HUES6 (cell line): ENCODE results near the gene TAF8.
A peak's percentile ranks its signal among the peaks of the same experiment; 100 is the strongest.

Experiments used
- H3K27ac ChIP-seq: 2 replicates; pipeline ENCODE4 v1.7.0; 2013; ENCODE audit warnings: low read depth, mild to moderate bottlenecking, low read length, inconsistent platforms
- H3K27me3 ChIP-seq: 2 replicates; pipeline ENCODE4 v1.6.1; 2013; ENCODE audit warnings: low read length; ENCODE audit not compliant: control insufficient read depth, insufficient read depth
- H3K36me3 ChIP-seq: 2 replicates; pipeline ENCODE4 v1.6.1; 2013; ENCODE audit warnings: low read length; ENCODE audit not compliant: control insufficient read depth, insufficient read depth
- H3K4me1 ChIP-seq: 2 replicates; pipeline ENCODE4 v1.6.1; 2013; ENCODE audit warnings: low read length; ENCODE audit not compliant: control insufficient read depth, insufficient read depth
- H3K4me3 ChIP-seq: 2 replicates; pipeline ENCODE4 v1.5.1; 2013; ENCODE audit warnings: low read depth, low read length
- H3K9ac ChIP-seq: one replicate; pipeline ENCODE4 v1.6.1; 2013; ENCODE audit warnings: mild to moderate bottlenecking, low read length
- H3K9me3 ChIP-seq: 2 replicates; pipeline ENCODE4 v1.6.1; 2013; ENCODE audit warnings: low read depth, low read length; ENCODE audit not compliant: control insufficient read depth, insufficient read depth

The TAF8 gene

DNA sequence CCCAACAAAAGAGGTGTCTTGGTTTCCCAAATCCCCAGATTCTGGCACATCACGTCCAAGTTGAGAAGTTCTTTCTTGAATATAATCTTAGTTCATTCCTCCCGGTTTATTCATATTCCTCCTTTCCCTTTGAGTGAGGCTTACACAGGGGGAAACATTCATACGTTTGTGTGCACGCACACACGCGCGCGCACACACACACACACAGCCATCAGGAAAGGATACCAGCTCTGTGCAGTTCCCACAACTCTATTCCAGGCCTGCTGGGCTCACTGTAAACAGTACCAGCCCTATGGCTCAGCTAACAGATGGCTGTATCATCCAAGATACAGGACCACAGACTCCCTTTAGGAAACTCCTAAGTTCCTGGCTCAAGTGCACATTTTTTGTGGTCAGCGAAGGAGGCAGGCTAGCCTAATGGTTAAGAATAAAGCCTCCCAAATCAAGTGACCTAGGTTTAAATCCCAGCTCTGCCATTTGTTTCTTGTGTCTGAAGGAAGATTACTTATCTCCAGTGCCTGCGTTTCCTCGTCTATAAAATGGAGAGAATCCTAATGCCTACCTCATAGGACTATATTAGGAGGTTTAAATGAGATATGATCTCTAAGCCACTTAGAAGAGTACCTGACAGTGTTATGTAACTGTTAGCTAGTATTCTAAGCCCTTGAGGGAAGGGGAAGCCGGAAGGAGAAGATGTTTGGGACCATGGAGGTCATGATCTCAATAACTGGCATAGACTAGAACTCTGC is 3.7 kb upstream of the TAF8 start:
- Histone ChIP-seq H3K27me3 (peaks cover 78% of the 10 kb centered on the region), H3K4me3 (no peak overlapping the region; the same call in 1 of the 2 replicates), H3K36me3 (no peaks in the 10 kb centered on the region), H3K27ac (no peak overlapping the region), H3K9me3 (no peaks in the 10 kb centered on the region), H3K4me1 (peaks cover 38% of the 10 kb centered on the region), H3K9ac (no peak overlapping the region)

DNA sequence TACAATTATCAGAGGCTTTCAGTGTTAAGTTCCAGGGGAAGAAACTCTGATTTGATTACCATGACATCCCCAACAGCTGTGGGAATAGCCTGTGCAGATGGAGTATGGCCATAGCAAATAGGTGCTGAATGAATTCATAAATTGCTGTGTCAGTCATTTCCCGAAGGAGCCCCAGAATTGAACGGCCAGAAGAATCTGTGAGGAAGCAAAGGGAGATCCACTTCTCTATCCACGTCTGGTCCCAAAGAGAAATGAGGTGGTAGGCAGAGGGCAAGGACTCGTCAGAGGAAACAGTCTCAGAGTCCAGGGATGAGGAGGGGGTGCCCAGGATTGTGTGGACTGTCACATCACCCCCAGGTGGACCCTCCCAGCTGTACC is 3.1 kb upstream of the TAF8 start:
- Histone ChIP-seq H3K27me3 (peaks cover 75% of the 10 kb centered on the region), H3K9ac (no peak overlapping the region), H3K36me3 (peaks cover 4% of the 10 kb centered on the region; the same call in 1 of the 2 replicates), H3K9me3 (no peaks in the 10 kb centered on the region), H3K27ac (no peak overlapping the region), H3K4me3 (no peak overlapping the region), H3K4me1 (peaks cover 37% of the 10 kb centered on the region)

DNA sequence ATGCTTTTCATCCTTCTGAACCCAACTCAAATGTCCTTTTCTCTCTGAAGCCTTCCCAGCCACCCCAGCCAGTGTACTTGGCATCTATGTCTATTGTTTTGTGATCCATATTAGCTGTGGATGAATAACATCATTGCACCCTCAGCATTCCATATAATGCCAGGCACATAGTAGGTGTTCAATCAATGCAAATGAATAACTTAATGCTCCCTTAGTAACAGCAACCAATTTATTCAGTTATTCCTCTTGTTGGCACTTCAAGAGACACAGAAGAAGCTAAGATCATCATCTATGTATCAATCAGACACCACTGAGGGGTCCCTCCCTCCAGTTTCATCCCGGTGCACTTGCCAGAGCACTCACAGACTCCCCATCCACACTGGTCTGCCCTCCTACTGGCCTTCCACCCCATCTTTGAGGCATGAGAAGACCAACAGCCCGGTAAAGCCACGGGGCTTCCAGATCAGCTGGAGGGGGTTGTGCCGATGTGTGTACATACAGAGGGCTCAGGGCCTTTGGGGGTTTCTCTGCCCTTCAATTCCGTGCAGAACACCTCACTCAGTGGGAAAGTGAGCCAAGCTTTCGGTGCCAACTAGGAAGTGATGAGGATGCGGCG is 2.4 kb upstream of the TAF8 start:
- H3K27ac ChIP-seq = no peak overlapping the region
- H3K4me3 ChIP-seq = peak overlapping the region; percentile 73
- peaks cover 37% of the 10 kb centered on the region for H3K4me1 ChIP-seq
- peaks cover 9% of the 10 kb centered on the region for H3K36me3 ChIP-seq
- no peaks in the 10 kb centered on the region for H3K9me3 ChIP-seq
- H3K9ac ChIP-seq = peak overlapping the region; percentile 57
- H3K27me3 ChIP-seq = peaks cover 70% of the 10 kb centered on the region

DNA sequence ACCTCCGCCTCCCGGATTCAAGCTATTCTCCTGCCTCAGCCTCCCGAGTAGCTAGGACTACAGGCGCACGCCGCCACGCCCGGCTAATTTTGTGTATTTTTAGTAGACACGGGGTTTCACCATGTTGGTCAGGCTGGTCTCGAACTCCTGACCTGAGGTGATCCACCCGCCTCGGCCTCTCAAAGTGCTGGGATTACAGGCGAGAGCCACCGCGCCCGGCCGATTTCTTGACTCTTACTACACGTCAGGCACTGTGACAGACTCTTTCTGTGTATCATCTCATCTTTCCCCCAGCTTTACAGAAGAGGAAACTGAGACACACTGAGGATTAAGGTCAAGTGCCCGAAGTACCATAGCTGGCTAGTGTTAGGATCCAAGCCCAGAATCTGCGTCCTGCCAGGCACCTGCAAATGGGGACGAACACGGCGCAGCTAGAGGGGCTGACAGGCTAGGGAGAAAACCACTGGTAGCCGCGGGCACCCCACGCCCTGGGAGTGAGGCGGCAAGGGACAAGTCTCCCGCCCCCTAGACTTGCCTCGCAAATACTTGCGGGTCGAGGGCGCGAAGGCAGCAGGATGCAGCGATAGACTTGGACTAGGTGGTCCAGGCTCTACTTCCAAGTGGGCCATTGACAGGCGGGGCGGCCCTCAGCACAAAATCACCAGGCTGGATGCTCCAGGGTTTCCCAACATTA is 1.1 kb upstream of the TAF8 start:
- no peaks in the 10 kb centered on the region for H3K9me3 ChIP-seq
- H3K4me1 ChIP-seq = peaks cover 31% of the 10 kb centered on the region
- H3K4me3 ChIP-seq = peak overlapping the region; percentile 73
- H3K9ac ChIP-seq = no peak overlapping the region
- peaks cover 17% of the 10 kb centered on the region for H3K36me3 ChIP-seq
- no peak overlapping the region for H3K27ac ChIP-seq
- peaks cover 57% of the 10 kb centered on the region for H3K27me3 ChIP-seq

DNA sequence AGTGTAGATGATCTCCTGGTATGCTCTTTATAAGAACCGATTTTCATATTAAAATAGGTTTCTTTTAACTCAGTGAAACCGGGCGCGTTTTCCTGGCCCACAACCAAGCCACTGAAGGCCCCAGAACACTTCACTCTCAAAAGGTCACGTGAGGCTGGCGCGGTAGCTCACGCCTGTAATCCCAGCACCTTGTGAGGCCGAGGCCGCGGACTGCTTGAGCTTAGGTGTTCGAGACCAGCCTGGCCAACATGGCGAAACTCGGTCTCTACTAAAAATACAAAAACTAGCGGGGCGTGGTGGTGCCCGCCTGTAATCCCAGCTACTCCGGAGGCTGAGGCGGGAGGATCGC is 402 bp upstream of the TAF8 start:
- Histone ChIP-seq H3K9ac (peak overlapping the region; percentile 30), H3K27ac (no peak overlapping the region), H3K9me3 (no peaks in the 10 kb centered on the region), H3K27me3 (peaks cover 52% of the 10 kb centered on the region), H3K4me3 (peak overlapping the region; percentile 97), H3K4me1 (peaks cover 28% of the 10 kb centered on the region), H3K36me3 (peaks cover 22% of the 10 kb centered on the region)

DNA sequence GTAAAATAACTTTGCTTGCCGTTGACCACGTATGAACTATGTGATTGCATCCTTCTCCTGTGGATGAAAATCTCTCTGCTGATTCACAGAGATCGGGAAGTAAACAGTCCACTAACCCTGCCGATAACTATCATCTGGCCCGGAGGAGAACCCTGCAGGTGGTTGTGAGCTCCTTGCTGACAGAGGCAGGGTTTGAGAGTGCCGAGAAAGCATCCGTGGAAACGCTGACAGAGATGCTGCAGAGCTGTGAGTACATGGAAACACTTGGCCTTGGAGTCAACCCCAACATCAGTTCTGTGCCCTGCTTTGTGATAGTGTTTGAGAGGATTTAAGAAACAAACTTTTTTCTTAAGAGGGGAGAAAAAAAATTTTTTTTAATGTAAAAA is 937 bp downstream of the TAF8 start:
- H3K9ac ChIP-seq = no peak overlapping the region
- H3K27me3 ChIP-seq = peaks cover 38% of the 10 kb centered on the region
- H3K4me1 ChIP-seq = peaks cover 15% of the 10 kb centered on the region; the same call in 1 of the 2 replicates
- peaks cover 35% of the 10 kb centered on the region for H3K36me3 ChIP-seq
- peak overlapping the region; percentile 97 for H3K4me3 ChIP-seq
- no peak overlapping the region for H3K27ac ChIP-seq
- H3K9me3 ChIP-seq = no peaks in the 10 kb centered on the region

DNA sequence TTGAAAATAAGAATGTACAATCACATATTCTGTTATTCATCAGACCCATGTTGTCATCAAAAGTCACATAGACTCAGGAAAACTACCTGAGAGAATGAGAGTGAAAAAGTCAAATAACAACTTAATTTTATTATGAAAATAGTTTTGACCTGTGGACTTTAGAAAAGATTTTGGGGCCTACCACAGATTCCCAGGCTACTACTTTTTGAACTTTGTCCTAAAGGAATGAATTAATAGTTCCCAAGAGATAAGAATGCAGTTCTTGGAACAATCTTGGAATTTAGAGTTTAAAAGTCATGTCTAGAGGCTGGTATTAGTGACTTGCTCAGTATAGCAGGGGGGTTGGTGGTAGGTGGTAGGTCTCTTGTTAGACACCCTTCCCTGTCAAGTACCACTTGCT is 3.3 kb downstream of the TAF8 start:
- H3K36me3 ChIP-seq = peaks cover 57% of the 10 kb centered on the region

DNA sequence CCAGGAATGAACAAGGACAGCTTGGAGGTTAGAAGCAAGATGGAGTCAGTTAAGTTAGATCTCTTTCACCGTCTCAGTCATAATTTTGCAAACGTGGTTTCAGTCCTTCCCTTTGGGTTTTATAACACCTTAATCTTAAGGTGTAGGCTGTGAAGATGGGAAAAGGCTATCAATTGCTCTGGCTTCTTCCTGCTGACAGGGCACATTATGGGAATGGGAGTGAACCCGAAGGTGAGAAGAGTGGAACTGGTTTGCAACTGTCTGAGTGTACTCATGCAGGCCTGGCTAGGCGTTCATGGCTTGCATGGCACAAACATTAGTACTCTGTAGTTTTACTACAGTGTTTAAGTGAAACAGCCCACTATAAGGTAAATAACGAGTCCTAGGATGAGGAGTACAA is 9.4 kb downstream of the TAF8 start:
- Histone ChIP-seq H3K4me1 (no peaks in the 10 kb centered on the region), H3K9ac (no peak overlapping the region), H3K9me3 (no peaks in the 10 kb centered on the region), H3K27ac (no peak overlapping the region), H3K36me3 (peaks cover 78% of the 10 kb centered on the region), H3K4me3 (no peak overlapping the region), H3K27me3 (no peaks in the 10 kb centered on the region)

More for the DNA sequence above, 3.3 kb downstream of the TAF8 start:
- Histone ChIP-seq H3K4me3 (no peak overlapping the region), H3K4me1 (0 out of 2 replicates have a peak, but pooled peaks cover 3% of the 10 kb centered on the region), H3K27ac (no peak overlapping the region), H3K9ac (no peak overlapping the region), H3K9me3 (no peaks in the 10 kb centered on the region), H3K27me3 (peaks cover 15% of the 10 kb centered on the region)

DNA sequence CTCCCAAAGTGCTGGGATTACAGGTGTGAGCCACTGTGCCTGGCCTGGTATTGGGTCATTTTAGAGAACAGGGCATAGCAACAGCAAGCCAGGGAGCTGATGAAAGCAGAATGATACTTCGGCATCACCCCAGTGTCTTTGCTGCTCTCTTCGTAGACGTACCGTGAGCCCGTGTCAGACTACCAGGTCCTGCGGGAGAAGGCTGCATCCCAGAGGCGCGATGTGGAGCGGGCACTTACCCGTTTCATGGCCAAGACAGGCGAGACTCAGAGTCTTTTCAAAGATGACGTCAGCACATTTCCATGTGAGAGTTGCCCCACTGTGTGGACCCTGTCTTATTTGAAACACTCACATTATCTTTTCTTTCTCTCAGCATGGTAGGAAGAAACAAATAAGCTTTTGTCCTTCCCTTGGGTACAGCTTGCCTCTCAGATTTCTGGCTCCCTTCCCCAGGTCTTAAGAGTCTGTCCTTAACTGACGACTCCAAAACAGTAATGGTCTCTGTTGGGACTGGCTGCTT is 15.9 kb downstream of the TAF8 start:
- no peak overlapping the region for H3K4me3 ChIP-seq
- H3K9ac ChIP-seq = no peak overlapping the region
- no peaks in the 10 kb centered on the region for H3K9me3 ChIP-seq
- no peaks in the 10 kb centered on the region for H3K27me3 ChIP-seq
- H3K4me1 ChIP-seq = no peaks in the 10 kb centered on the region
- H3K27ac ChIP-seq = no peak overlapping the region
- peaks cover 70% of the 10 kb centered on the region for H3K36me3 ChIP-seq

DNA sequence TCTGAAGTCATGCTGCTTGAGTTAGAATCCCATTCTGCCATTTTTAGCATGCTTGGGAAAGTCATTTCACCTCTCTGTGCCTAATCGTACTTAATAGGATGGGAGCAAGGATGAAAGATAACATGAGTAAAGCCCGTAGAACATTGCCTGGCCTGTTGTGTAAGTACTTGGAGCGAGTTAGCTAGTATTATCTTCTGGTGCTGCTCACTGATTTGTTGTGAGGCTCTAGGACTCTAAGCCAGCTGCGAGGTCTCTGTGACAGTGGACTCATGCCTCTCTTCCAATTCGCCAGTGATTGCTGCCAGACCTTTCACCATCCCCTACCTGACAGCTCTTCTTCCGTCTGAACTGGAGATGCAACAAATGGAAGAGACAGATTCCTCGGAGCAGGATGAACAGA is 17.8 kb downstream of the TAF8 start:
- peaks cover 69% of the 10 kb centered on the region for H3K36me3 ChIP-seq
- no peak overlapping the region for H3K9ac ChIP-seq
- no peak overlapping the region for H3K27ac ChIP-seq
- no peaks in the 10 kb centered on the region for H3K9me3 ChIP-seq
- no peaks in the 10 kb centered on the region for H3K4me1 ChIP-seq
- no peak overlapping the region for H3K4me3 ChIP-seq
- no peaks in the 10 kb centered on the region for H3K27me3 ChIP-seq
